DMS79 treated with DMSO at 0.1 percent for 48 hours (cell line): ENCODE measurements around the gene XIRP1.
"Not testable (repeated sequence)": the region's sequence is repeated elsewhere in the genome, so short reads cannot be mapped to it uniquely, and the experiment has no call there.

ENCODE experiments used
- DNase-seq: peaks from one replicate; lab custom pipeline; 2025; lab: John Stamatoyannopoulos, UW

The XIRP1 gene

DNA sequence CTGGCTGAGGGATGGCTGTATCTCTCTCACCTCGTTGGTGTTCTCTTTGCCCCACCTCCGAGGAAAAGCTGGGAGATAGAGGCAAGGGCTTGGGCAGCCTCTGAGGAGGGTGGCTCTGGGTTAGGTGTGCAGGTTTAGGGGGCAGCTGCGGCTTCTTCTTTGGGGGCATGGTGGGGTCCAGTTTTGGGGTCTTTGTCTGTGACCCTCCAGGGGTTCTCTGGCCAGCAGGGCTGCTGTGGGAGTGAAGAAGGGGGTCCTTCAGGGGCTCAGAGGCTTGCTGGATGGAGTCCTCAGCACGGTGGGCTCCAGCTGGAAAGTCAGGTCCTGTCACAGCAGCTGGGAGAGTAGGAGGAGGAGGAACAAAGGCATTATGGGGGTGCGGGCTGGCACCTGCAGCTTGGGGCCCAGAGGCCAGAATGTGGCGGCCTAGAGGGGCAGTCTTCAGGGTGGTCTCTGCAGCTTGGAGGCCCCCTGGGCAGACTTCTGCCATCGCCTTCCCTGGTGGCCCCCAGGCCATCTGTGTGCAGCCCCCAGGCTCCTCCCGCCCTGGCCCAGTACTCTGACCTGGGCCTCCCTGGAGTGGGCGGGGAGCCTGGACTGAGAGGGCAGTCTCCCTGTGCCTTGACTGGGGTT, 7.0 kb downstream of the XIRP1 start:
- DNase-seq = no peak

DNA sequence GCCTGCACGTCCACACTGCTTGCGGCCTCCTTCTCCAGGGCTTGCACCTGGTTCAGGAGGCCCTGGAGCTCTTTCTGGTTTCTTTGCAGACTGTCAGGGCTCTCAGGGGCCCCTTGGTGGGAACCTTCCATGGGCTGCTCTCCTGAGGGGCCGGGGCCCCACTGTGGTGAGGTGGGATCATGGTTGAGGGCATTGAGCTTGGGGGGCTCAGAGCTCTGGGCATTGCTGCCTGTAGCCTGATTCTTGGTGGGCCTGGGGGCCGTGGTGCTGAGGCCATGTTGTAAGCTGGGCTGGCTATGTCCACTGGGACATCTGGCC, 7.5 kb downstream of the XIRP1 start:
- no peak for DNase-seq

GRCh38 chr3:39184081-39184967, 8.1 kb downstream of the XIRP1 start:
- no peak for DNase-seq

DNA sequence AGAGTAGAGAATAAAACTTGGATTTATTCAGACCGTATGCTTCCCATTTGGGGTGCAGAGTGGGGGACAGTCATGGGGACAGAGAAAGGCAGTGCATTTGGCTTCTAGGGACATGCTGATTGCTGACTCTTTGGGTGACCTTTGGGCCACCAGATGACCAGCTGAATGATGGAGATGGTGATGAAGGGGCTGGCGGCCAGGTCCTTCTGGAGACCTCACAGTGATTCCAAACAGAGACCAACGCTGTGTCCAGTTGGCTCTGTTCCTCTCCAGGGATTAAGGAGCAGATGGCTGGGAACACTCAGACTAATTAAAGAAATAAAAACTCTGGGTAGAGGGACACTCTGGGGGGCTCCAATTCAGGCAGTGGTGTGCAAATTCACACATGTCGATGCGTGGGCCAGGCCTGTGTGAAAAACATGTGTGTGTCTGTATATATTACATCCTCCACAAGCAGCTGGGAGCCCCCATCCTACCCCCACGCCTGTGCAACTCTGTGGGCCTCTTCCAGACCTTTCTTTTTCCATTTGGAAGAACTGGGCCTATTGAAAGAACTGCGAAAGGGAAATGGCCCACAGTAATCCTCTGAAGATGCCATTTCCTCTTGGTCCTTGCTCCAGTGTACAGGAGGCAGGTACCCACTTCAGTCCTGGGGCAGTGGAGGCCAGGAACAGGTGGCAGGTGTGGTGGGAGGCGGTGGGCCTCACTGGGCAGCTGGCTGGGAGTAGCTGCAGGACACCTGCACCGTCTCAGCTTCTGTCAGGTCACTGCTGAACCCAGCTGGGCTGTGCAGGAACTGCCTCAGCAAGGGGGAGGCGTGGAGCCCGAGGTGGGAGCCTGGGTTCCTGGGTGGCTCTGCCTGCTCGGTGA, 8.9 kb downstream of the XIRP1 start:
- no peak for DNase-seq

- DNase-seq = no peak
Observed at GRCh38 chr3:39181408-39182335, 10.7 kb downstream of the XIRP1 start.

GRCh38 chr3:39180546-39181346, 11.6 kb downstream of the XIRP1 start:
- peak; percentile 73 for DNase-seq

GRCh38 chr3:39180183-39180545, 12.2 kb downstream of the XIRP1 start:
- no peak for DNase-seq

- no peak for DNase-seq
Observed at GRCh38 chr3:39178553-39178952, 13.8 kb downstream of the XIRP1 start.

GRCh38 chr3:39177708-39178332, 14.6 kb downstream of the XIRP1 start:
- peak; percentile 29 for DNase-seq

GRCh38 chr3:39176025-39176714, 16.2 kb downstream of the XIRP1 start:
- DNase-seq = no peak

DNA sequence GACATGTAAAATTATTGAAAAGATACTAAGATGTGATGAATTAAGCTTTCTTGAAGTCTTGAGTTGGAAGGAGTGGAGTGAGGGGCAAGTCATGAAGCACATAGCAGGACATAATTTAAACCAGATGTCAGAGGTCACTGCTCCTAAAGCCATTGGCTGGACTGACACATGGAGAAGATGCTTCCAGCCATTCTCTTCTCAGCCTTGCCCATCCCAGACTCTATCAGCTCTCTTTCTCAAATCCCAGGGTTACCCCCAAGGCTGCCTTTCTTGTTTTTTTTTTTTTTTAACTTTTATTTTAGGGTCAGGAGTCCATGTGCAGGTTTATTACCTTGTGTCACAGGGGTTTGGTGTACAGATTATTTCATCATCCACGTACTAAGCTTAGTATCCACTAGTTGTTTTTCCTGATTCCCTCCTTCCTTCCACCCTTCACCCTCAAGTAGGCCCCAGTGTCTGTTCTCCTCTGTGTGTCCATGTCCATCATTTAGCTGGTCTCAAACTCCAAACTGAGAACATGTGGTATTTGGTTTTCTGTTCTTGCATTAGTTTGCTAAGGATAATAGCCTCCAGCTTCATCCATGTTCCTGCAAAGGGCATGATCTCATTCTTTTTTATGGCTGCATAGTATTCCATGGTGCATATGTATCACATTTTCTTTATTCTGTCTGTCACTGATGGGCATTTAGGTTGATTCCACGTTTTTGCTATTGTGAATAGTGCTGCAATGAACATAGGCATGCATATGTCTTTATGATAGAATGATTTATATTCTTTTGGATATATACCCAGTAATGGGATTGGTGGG, 18.9 kb downstream of the XIRP1 start:
- no peak for DNase-seq

DNA sequence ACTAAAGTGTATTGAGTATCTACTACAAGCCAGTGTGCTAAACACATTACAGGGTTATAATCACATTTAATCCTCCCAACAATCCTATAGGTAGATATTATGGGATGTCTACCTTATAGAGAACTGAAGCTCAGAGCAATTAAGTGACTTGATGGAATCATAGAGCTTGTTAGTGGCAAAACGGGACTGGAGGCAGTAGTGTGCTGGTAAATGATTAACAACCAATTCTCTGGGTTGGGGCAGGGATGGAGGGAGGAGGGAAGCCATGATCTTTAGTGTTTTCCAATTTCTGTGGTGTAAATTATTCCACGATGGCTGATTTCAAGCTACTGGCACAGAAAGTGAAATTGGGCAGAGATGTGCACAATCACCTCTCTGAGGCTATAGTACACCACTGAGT, 20.5 kb downstream of the XIRP1 start:
- no peak for DNase-seq

GRCh38 chr3:39170877-39171276, 21.5 kb downstream of the XIRP1 start:
- DNase-seq = not testable (repeated sequence)

- no peak for DNase-seq
Observed at GRCh38 chr3:39170461-39170860, 21.9 kb downstream of the XIRP1 start.

DNA sequence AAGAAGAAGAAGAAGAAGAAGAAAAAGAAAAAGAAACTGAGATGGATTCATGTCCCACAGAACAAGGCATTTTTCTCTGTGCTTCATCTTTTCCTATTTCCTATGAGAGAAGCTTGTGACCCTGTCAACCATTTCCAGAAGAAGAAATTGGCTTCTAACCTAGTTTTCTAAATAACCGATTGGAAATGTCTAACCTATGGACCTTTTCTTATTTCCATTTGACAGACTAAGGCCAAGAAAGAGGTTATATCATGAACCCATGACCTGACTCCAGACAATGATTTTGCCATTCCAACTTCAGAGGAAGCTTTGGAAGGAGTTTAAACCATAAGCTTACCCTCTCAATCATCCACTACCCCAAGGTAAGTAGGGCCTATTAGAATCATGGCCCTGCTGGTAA, 22.7 kb downstream of the XIRP1 start:
- no peak for DNase-seq

DNA sequence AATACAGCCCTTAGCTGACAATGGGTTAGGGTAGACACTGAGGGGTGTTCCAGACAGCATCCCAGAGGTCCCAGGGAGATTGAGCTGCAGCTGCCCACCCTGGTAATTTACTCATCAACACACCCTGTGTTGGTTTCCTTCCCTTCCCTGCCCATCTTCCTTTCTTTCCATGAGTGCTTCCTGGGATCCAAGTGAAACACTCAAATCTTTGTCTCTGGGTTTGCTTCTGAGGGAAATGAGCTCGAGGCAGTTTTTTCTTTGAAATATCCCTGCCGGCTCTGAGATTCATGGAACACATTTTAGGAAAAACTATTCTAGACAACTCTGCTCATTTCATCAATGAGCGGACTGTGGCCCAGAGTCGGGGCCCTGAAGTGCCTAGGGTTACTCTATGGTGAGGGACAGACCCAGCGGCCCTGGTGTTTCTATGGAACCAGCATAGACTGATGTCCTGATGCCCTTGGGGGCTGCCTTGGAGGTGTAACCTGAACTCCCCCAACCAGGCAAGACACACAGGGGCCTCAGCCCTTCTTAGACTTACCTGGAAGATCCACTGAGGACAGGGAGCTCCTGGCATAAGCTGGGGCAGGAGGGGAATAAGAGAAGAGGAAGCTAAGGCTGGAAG, 24.1 kb downstream of the XIRP1 start:
- no peak for DNase-seq

DNA sequence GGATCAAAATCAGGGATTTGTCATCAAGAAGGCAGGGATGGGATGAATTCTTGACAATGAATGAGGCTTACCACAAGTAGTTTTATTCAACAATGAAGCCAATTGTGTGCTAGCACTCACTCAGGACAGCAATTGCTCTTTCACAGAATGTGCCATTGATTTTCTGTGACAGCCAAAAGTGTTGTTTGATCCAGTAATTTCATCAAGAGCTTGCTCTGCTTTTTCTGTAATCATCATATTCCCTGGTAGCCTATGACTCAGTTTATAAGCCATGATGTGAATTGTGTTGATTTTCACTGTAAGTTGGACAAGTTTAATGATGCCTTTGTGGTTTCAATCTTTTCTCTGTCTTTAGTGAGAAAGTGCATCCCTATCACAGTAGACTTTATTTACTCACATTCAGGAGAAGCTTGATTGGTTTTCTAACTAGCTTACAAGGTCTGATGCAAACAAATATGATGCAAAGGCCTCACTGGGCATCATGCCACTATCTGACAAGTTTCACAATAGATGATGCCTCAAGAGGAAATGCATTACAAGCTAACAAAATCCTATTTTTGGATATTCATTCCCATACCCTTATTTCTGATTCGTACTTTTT, 25.4 kb downstream of the XIRP1 start:
- no peak for DNase-seq

DNA sequence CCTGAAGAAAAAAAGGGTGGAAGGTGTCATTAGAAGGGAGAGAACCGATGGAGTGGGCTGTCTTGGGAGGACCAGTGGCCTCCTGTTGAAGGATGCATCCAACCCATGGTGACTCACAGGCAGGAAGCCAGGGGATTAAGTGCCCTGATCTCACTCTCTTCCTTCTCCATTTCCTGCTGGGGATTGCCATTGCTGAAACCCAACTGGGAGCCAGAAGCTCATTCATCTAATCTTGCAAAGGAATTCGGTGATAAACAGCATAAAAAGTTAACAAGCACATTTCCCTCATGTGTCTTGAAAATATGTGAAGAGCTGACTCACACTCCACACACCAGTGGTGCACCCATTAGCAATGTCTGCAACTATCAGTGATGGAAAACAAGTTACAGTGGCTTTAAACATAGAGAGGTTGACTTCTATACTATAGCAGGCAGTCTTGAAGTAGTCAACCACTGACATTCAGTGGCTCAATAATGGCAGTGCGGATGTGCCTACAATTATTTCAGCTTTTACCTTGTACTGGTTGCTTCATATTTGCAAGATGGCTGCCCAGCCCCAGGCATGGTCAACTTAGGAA, 26.2 kb downstream of the XIRP1 start:
- no peak for DNase-seq
